Psoas muscle (tissue), 8 donors: ENCODE results near the gene NCDN. TPM values are rescaled to one million over a fixed set of nuclear protein-coding genes. Genes with fewer than 3 reads are reported as not detected.

Source experiments
- ATAC-seq, 4 donors: fragments of 200-7000 bp; cut with Tn5 transposase; one replicate each; pipeline ENCODE4 v1.9.1; 2020; ENCODE audit warnings: moderate library complexity in 3 of 4, mild to moderate bottlenecking in 2 of 4
- DNase-seq, 2 donors: peaks; one replicate each; pipeline ENCODE4 v3.0.0-alpha.2; 2020
- H3K27ac ChIP-seq: fragments of 200-600 bp; one replicate; pipeline ENCODE4 v1.8.0; 2022
- H3K27me3 ChIP-seq, 3 donors: fragments of 200-600 bp in 1 of 3; one replicate each; pipeline versions ENCODE4 v1.6.1 to v1.8.0; 2013 to 2022; ENCODE audit warnings: low read length in 2 of 3, mild to moderate bottlenecking in 2 of 3, moderate library complexity in 1 of 3; ENCODE audit not compliant: insufficient read depth in 3 of 3
- H3K36me3 ChIP-seq, 2 donors: fragments of 200-600 bp in 1 of 2; one replicate each; pipeline versions ENCODE4 v1.6.1 to v1.8.0; 2013 to 2022; ENCODE audit warnings: low read depth in 1 of 2, mild to moderate bottlenecking in 1 of 2, moderate library complexity in 1 of 2; ENCODE audit not compliant: insufficient read depth in 1 of 2
- H3K4me1 ChIP-seq: fragments of 200-600 bp; one replicate; pipeline ENCODE4 v1.8.0; 2022
- H3K4me3 ChIP-seq: fragments of 200-600 bp; one replicate; pipeline ENCODE4 v1.8.0; 2022; ENCODE audit warnings: mild to moderate bottlenecking
- H3K9me3 ChIP-seq: fragments of 200-600 bp; one replicate; pipeline ENCODE4 v1.8.0; 2022
- WGBS, 3 donors: extraction: QIAGEN DNeasy Blood & Tissue Kit; methylation state at CpG; one replicate each; pipeline versions ENCODE4 v1.1.6 to v1.1.7; 2013; 5-methylcytosine and 5-hydroxymethylcytosine counted together
- intact Hi-C, 2 donors: fragments of 100-400 bp; cut with DNase I; formaldehyde crosslinking; loops; one replicate each; pipeline versions ENCODE4 v1.11.0 to v1.14.2; 2022
- polyA plus RNA-seq, 3 donors: library from polyadenylated mRNA; stranded (reverse); fragments of 200-250 nt; gene quantifications; one replicate each; pipeline ENCODE4 v1.2.3, GENCODE V29; 2013
- total RNA-seq, 4 donors: library from RNA; stranded (reverse); fragmentation: NEBNext Ultra II Directional in 2 of 4; extraction: Animal tissue kit (Norgen Biotek cat#: 25700) in 2 of 4; gene quantifications; one replicate each; pipeline versions ENCODE4 v1.2.1 to v1.2.4, GENCODE V29; 2021 to 2023
- TF ChIP-seq, protein P1 (sequence below): fragments of 200-600 bp; IDR thresholded peaks from one replicate; pipeline ENCODE4 v1.8.0; 2022; ENCODE audit warnings: antibody characterized with exemption
- donor health status: healthy with polysubstance abuse.
- donor health status: DM: no; HTN: no; CAD: no; lungs with moderate emphysema.
- donor health status: Bipolar disorder and iron deficiency.
- donor health status: healthy.
- donor health status: DM: yes; HTN: yes; CAD: no.
- donor health status: DM: no; HTN: no; CAD: no.
- donor health status: DM: no; HTN: no; CAD: no.
- donor health status: DM: yes; HTN: yes; CAD: no.

NCDN gene
- total and polyA plus RNA-seq, 7 donors, result 6.8 to 23.1 (median 13.9) TPM

DNA sequence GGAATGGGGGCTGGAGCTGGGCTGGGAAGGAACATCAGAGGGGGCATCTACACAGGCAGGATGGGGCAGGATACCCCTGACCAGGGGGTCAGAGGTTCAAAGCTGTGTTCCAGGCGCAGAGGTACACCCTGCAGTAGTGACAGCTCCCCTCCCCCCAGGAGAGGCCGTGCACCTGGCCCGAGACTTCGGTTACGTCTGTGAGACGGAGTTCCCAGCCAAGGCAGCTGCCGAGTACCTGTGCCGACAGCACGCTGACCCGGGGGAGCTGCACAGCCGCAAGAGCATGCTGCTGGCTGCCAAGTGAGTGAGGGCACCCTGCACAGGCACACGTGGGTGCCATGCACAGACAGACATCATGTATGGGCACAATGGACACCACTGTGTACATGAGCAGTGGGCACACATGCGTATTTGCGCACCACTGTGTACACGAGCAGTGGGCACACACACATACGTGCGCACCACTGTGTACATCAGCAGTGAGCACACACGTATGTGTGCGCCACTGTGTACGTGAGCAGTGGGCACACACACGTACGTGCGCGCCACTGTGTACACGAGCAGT lies 33.0 kb downstream of the NCDN start:
- Histone ChIP-seq H3K9me3 (no peaks in the 10 kb centered on the region), H3K36me3 (no peaks in the 10 kb centered on the region), H3K27ac (no peak overlapping the region), H3K27me3 (no peaks in the 10 kb centered on the region), H3K4me3 (no peak overlapping the region), H3K4me1 (no peaks in the 10 kb centered on the region)
- WGBS, 3 donors, result 77 to 80% (median 79%) methylated on average over 25 of the region's 25 CpGs
- intact Hi-C loops, result no loop called here
- DNase-seq (no peak), ATAC-seq (no peak)
- TF ChIP-seq, protein P1, sequence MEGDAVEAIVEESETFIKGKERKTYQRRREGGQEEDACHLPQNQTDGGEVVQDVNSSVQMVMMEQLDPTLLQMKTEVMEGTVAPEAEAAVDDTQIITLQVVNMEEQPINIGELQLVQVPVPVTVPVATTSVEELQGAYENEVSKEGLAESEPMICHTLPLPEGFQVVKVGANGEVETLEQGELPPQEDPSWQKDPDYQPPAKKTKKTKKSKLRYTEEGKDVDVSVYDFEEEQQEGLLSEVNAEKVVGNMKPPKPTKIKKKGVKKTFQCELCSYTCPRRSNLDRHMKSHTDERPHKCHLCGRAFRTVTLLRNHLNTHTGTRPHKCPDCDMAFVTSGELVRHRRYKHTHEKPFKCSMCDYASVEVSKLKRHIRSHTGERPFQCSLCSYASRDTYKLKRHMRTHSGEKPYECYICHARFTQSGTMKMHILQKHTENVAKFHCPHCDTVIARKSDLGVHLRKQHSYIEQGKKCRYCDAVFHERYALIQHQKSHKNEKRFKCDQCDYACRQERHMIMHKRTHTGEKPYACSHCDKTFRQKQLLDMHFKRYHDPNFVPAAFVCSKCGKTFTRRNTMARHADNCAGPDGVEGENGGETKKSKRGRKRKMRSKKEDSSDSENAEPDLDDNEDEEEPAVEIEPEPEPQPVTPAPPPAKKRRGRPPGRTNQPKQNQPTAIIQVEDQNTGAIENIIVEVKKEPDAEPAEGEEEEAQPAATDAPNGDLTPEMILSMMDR, result no peak

DNA sequence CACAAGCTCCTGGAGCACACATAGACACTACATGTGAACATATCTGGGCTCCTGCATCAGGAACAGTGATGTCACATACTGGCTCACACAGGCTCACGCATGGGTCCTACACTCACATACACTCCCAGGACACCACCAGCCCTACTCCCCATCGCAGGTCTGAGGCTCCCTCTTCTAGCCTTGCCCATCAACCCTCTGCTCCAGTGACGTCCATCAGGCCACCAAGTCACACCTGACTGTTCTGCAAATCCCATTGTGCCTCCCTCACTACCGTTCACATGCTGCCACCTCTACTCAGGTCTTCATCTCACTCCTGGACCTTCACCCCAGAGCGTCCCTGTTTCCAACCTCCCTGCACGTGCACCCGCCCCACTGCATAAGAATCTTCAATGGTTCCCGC lies 33.6 kb downstream of the NCDN start:
- WGBS, 3 donors, result 91 to 93% (median 92%) methylated on average over 8 of the region's 8 CpGs
- Histone ChIP-seq H3K36me3 (no peaks in the 10 kb centered on the region), H3K4me3 (no peak overlapping the region), H3K9me3 (no peaks in the 10 kb centered on the region), H3K27me3 (no peaks in the 10 kb centered on the region), H3K4me1 (no peaks in the 10 kb centered on the region), H3K27ac (no peak overlapping the region)
- TF ChIP-seq, protein P1, result no peak
- intact Hi-C loops, result no loop called here
- no peak for ATAC-seq
- no peak for DNase-seq

DNA sequence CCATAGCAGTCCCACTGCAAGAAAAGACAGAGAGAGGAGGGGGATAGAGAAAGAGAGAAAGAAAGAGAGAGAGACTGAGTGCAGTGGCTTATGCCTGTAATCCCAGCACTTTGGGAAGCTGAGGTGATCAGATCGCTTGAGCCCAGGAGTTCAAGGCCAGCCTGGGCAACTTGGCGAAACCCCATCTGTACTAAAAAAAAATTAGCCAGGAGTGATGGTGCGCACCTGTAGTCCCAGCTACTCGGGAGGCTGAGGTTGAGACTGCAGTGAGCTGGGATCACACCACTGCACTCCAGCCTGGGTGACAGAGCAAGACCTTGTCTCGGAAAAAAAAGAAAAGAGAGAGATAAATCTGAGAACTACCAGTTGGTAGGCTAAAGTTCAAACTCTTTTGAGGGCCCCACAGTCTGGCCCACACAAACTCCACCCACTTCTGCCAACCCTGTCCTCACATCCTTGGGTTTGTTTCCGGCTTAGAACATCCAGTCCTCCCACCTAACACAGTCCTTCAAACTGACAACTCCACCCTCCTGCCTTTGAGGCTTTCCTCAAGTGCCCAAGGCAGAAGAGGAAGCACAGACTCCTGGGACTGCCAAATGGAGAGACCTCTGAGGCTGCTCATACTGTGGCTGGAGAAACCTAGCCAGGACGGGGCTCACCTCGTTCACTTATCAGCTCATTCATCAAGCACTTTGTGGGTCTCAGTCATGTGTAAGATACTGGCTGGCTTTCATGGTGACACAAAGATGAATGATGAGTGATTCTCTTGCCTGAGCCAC lies 35.6 kb downstream of the NCDN start:
- DNase-seq (no peak), ATAC-seq (no peak)
- no peaks in the 10 kb centered on the region for H3K36me3 ChIP-seq
- no peak overlapping the region for H3K27ac ChIP-seq
- TF ChIP-seq, protein P1, result no peak
- no peaks in the 10 kb centered on the region for H3K9me3 ChIP-seq
- intact Hi-C loops, result no loop called here
- H3K4me1 ChIP-seq, result no peaks in the 10 kb centered on the region
- 77 to 82% (median 78%) methylated on average over 8 of the region's 8 CpGs for WGBS, 3 donors
- no peak overlapping the region for H3K4me3 ChIP-seq
- no peaks in the 10 kb centered on the region for H3K27me3 ChIP-seq

DNA sequence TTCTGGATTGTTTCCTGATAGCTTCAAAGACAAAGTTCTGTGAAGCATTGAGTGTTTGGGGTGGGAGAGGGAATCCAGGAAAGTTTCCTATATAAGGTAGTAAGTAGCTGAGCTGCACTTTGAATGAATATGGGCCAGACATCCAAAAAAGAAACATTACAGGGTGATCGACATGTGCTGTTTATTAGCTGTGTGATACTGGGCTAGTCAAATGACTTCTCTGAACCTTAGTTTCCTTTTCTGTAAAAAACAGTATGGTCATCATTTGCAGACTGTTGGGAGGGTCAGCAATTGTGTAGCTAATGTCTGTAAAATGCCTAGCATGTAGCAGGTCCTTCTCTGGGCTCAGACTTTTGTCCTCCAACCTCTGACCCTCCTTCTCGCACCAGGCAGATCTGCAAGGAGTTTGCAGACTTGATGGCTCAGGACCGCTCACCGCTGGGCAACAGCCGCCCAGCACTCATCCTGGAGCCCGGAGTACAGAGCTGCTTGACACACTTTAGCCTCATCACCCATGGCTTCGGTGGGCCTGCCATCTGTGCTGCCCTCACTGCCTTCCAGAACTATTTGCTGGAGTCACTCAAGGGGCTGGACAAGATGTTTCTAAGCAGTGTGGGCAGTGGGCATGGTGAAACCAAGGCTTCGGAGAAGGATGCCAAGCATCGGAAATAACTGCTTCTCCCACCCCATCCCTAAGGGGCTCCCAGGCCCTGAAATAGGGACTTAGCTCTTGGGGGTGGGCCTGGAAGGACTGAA lies 36.6 kb downstream of the NCDN start:
- H3K4me1 ChIP-seq, result no peaks in the 10 kb centered on the region
- H3K4me3 ChIP-seq, result no peak overlapping the region
- 84 to 88% (median 88%) methylated on average over 9 of the region's 9 CpGs for WGBS, 3 donors
- H3K36me3 ChIP-seq, result no peaks in the 10 kb centered on the region
- no peaks in the 10 kb centered on the region for H3K27me3 ChIP-seq
- H3K9me3 ChIP-seq, result no peaks in the 10 kb centered on the region
- intact Hi-C loops, result no loop called here
- no peak for ATAC-seq
- DNase-seq, result no peak
- no peak overlapping the region for H3K27ac ChIP-seq
- TF ChIP-seq, protein P1, result no peak
